Panc1 (cell line): Measurements from ENCODE around the gene RGS9BP. TPM values are rescaled to one million over a fixed set of nuclear protein-coding genes. Genes with fewer than 3 reads are reported as not detected.
"Not testable (repeated sequence)": the region's sequence is repeated elsewhere in the genome, so short reads cannot be mapped to it uniquely, and the experiment has no call there.

Experiments
- ATAC-seq: fragments of 200-7000 bp; cut with Tn5 transposase; 2 replicates; pipeline ENCODE4 v1.9.1; 2020; ENCODE audit warnings: mild to moderate bottlenecking, moderate library complexity
- BruUV-seq: library from RNA; stranded (reverse); fragments of 400-500 nt; replicated peaks from 2 replicates; lab custom pipeline; 2021; lab: Mats Ljungman, UMichigan
- CTCF ChIA-PET: fragments of 300-600 bp; sonication (Branson Sonifier 250); formaldehyde crosslinking; loops from one replicate; lab custom pipeline; 2022; ENCODE audit warnings: antibody characterized with exemption; lab: Charles Lee
- POLR2A ChIA-PET: fragments of 300-600 bp; sonication (Branson Sonifier 250); formaldehyde crosslinking; loops from one replicate; lab custom pipeline; 2022; ENCODE audit warnings: antibody characterized with exemption; lab: Charles Lee
- DNase-seq: peaks from one replicate; pipeline ENCODE4 v3.0.0-alpha.2; 2010; ENCODE audit warnings: low read depth, low spot score
- H3K27ac ChIP-seq: 2 replicates; pipeline ENCODE4 v1.5.1; 2011; ENCODE audit warnings: mild to moderate bottlenecking, low read length, inconsistent platforms
- H3K27me3 ChIP-seq: fragments of 200-500 bp; sonication (Bioruptor generic); 2 replicates; pipeline ENCODE4 v1.6.0; 2014; ENCODE audit warnings: low read length, inconsistent platforms; ENCODE audit not compliant: control insufficient read depth, insufficient read depth
- H3K36me3 ChIP-seq: fragments of 200-500 bp; sonication (Bioruptor generic); 2 replicates; pipeline ENCODE4 v1.5.1; 2014; ENCODE audit warnings: inconsistent platforms, mild to moderate bottlenecking, low read length, moderate library complexity; ENCODE audit not compliant: control insufficient read depth, insufficient read depth
- H3K4me1 ChIP-seq: 2 replicates; pipeline ENCODE4 v1.5.1; 2011; ENCODE audit warnings: inconsistent platforms, mild to moderate bottlenecking, low read length, moderate library complexity; ENCODE audit not compliant: control insufficient read depth, insufficient read depth
- H3K4me3 ChIP-seq, 2 experiments: 2 replicates each; pipeline ENCODE4 v1.5.1; 2011 to 2012; ENCODE audit warnings: low read depth in 2 of 2, low read length in 2 of 2, mild to moderate bottlenecking in 2 of 2, inconsistent platforms in 1 of 2, moderate library complexity in 1 of 2
- H3K9me3 ChIP-seq: fragments of 200-500 bp; sonication (Bioruptor generic); 2 replicates; pipeline ENCODE4 v1.5.1; 2014; ENCODE audit warnings: low read depth, mild to moderate bottlenecking, inconsistent platforms, low read length, moderate library complexity; ENCODE audit not compliant: control insufficient read depth, insufficient read depth
- TCF7L2 ChIP-seq: IDR thresholded peaks from 2 replicates; pipeline ENCODE4 v1.6.1; 2011; ENCODE audit warnings: mild to moderate bottlenecking, low read depth, low read length, inconsistent platforms
- in situ Hi-C: cut with HindIII; loops from 2 replicates; pipeline ENCODE4 v1.10.0; 2016; ENCODE audit warnings: low sequenced_read_pairs, low pct_unique_long_range_greater_than_20kb
- intact Hi-C: fragments of 100-400 bp; cut with micrococcal nuclease; formaldehyde crosslinking; loops from one replicate; pipeline ENCODE4 v1.10.0; 2022; ENCODE audit not compliant: unreplicated experiment
- total RNA-seq: library from RNA; stranded (reverse); gene quantifications from one replicate; pipeline ENCODE4 v1.2.1, GENCODE V29; 2021; ENCODE audit not compliant: unreplicated experiment
- TF ChIP-seq, protein P1 (sequence below): fragments of 450-650 bp; IDR thresholded peaks from 2 replicates; pipeline ENCODE4 v1.5.1; 2017; ENCODE audit warnings: mild to moderate bottlenecking

Gene RGS9BP
- total RNA-seq, 1 experiment from 2014 or later = 1.3 TPM

DNA sequence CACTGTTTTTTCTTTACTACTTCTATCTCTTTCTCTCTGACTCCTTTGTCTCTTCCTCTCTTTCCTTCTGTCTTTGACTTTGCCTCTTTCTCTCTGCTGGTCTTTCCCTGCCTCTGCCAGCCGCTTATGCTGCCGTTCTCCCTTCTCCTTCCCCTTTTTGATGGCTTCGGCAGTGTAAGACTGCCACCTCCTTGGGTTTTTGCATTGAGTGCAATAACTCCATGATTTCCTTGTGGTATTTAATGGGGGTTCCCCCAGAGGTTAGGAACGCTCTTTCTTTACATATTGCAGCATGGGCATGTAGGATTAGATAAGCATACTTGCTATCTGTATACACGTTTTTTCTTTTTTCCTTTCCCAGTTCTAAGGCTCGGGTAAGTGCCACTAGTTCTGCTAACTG is 19.9 kb downstream of the RGS9BP start:
- DNase-seq, BruUV-seq, H3K4me3 ChIP-seq, in situ Hi-C loops, H3K27ac ChIP-seq, POLR2A ChIA-PET, ATAC-seq, intact Hi-C loops, H3K9me3 ChIP-seq, H3K27me3 ChIP-seq, CTCF ChIA-PET, H3K36me3 ChIP-seq: not testable (repeated sequence)
- H3K4me1 ChIP-seq = peaks cover 11% of the 10 kb centered on the region

DNA sequence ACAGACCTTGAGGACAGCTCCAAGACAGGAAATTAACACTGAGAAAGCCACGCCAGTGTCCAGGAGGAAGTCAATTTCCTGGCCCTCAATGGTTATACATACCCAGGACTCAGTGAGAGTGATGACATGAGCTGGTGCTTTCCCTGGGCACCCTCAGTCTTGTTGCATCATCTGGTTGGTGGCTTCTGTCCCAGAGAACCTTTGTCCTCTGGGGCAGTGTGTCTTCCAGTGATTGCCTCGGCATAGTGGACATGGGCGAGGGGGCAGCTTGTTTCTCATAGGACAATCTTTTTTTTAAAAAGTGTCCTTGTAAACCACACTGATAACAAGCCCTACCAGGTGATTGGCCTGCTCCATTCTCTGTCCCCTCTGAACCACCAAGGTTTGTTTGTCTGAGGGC is 21.1 kb downstream of the RGS9BP start:
- ATAC-seq, BruUV-seq, H3K4me3 ChIP-seq, DNase-seq, H3K27ac ChIP-seq, CTCF ChIA-PET, H3K9me3 ChIP-seq, H3K27me3 ChIP-seq, in situ Hi-C loops, H3K4me1 ChIP-seq, intact Hi-C loops, POLR2A ChIA-PET: not testable (repeated sequence)
- peaks cover 12% of the 10 kb centered on the region for H3K36me3 ChIP-seq

DNA sequence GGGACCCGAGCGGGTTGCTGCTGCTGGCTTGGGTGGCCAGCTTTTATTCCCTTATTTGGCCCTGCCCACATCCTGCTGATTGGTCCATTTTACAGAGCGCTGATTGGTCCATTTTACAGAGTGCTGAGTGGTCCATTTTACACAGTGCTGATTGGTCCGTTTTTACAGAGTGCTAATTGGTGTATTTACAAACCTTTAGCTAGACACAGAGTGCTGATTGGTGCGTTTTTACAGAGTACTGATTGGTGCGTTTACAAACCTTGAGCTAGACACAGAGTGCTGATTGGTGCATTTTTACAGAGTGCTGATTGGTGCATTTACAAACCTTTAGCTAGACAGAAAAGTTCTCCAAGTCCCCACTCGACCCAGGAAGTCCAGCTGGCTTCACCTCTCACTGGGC is 24.5 kb downstream of the RGS9BP start:
- DNase-seq, in situ Hi-C loops, CTCF ChIA-PET, H3K27me3 ChIP-seq, H3K27ac ChIP-seq, H3K4me1 ChIP-seq, ATAC-seq, BruUV-seq, intact Hi-C loops, H3K4me3 ChIP-seq, POLR2A ChIA-PET: not testable (repeated sequence)
- H3K9me3 ChIP-seq = peaks cover 15% of the 10 kb centered on the region; the same call in 1 of the 2 replicates
- H3K36me3 ChIP-seq = peaks cover 12% of the 10 kb centered on the region

DNA sequence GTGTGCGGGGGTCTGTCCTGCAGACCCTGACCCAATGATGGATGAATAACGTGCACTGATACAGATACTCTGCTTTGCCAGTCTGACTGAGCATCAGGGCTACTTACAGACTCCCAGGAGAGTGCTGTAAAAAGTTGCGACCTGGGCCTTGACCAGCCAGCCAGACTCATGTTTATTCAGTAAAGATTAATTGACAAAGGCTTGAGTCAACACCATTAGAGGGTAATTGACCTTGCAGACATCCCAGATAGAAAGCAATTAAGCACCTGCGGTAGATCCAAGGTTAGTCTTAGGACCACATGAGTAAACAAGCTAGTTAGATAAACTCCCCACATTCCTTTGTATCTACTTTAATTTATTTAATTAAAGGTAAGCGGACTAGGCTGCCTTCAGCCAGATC is 26.4 kb downstream of the RGS9BP start:
- ATAC-seq (peak; percentile 55; the same call in 1 of the 2 replicates), DNase-seq (no peak)
- CTCF ChIA-PET = no interaction called here
- Histone ChIP-seq H3K36me3 (peaks cover 17% of the 10 kb centered on the region), H3K27ac (no peak overlapping the region), H3K4me1 (no peaks in the 10 kb centered on the region), H3K4me3 (no peak overlapping the region), H3K9me3 (peaks cover 15% of the 10 kb centered on the region; the same call in 1 of the 2 replicates), H3K27me3 (no peaks in the 10 kb centered on the region)
- POLR2A ChIA-PET = no interaction called here
- intact Hi-C loops (no loop called here), in situ Hi-C loops (no loop called here)
- 0 out of 2 replicates have a peak, but pooled peaks have one; percentile 49 for TF ChIP-seq TCF7L2
- TF ChIP-seq, protein P1, sequence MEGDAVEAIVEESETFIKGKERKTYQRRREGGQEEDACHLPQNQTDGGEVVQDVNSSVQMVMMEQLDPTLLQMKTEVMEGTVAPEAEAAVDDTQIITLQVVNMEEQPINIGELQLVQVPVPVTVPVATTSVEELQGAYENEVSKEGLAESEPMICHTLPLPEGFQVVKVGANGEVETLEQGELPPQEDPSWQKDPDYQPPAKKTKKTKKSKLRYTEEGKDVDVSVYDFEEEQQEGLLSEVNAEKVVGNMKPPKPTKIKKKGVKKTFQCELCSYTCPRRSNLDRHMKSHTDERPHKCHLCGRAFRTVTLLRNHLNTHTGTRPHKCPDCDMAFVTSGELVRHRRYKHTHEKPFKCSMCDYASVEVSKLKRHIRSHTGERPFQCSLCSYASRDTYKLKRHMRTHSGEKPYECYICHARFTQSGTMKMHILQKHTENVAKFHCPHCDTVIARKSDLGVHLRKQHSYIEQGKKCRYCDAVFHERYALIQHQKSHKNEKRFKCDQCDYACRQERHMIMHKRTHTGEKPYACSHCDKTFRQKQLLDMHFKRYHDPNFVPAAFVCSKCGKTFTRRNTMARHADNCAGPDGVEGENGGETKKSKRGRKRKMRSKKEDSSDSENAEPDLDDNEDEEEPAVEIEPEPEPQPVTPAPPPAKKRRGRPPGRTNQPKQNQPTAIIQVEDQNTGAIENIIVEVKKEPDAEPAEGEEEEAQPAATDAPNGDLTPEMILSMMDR = no peak
- BruUV-seq = TSS peak; percentile 34

DNA sequence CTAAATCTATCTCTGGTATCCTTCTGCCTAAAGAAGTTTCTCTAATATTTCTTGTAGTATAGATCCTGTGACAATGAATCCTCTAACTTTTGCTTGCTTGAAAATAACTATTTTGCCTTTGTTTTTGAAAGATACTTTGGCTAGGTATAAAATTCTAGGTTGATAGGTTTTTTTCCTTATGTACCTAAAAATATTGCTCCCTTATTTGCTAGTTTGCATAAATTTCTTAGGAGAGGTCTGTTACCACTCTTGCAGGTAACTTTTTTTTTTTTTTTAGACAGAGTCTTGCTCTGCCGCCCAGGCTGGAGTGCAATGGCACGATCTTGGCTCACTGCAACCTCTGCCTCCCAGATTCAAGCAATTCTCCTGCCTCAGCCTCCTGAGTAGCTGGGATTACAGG is 28.4 kb downstream of the RGS9BP start:
- H3K27me3 ChIP-seq, intact Hi-C loops, H3K4me1 ChIP-seq, CTCF ChIA-PET, DNase-seq, H3K27ac ChIP-seq, in situ Hi-C loops, BruUV-seq, H3K4me3 ChIP-seq, ATAC-seq, POLR2A ChIA-PET: not testable (repeated sequence)
- Histone ChIP-seq H3K36me3 (peaks cover 11% of the 10 kb centered on the region; the same call in 1 of the 2 replicates), H3K9me3 (peaks cover 15% of the 10 kb centered on the region; the same call in 1 of the 2 replicates)
